ENCODE results near the gene GLRX3.

GLRX3 gene

GRCh38 chr10:130185591-130185990 is 49.4 kb downstream of the GLRX3 start:
- peak overlapping the region; percentile 41 to 44 for H3K27ac Mint-ChIP-seq
- peaks cover 37% of the 10 kb centered on the region for H3K36me3 Mint-ChIP-seq (ENCODE audit: insufficient read depth)
- no peaks in the 10 kb centered on the region for H3K27me3 Mint-ChIP-seq
- no peaks in the 10 kb centered on the region for H3K9me3 Mint-ChIP-seq
- ATAC-seq (replicated peaks): no peak
- H3K4me1 Mint-ChIP-seq (ENCODE audit: low read depth in 2 of 2): peaks cover 0 to 4% of the 10 kb centered on the region in 2 donors
- DNase-seq: no peak
- H3K4me3 Mint-ChIP-seq: no peak overlapping the region

GRCh38 chr10:130188195-130189175 is 52.3 kb downstream of the GLRX3 start:
- no peaks in the 10 kb centered on the region for H3K9me3 Mint-ChIP-seq
- peak overlapping the region in 1 of 2 donors; percentile 18 for H3K27ac Mint-ChIP-seq
- no peak for DNase-seq
- peaks cover 23% of the 10 kb centered on the region for H3K36me3 Mint-ChIP-seq (ENCODE audit: insufficient read depth)
- H3K27me3 Mint-ChIP-seq: peaks cover 0 to 10% of the 10 kb centered on the region in 2 donors
- ATAC-seq (replicated peaks): no peak
- H3K4me1 Mint-ChIP-seq (ENCODE audit: low read depth in 2 of 2): peaks cover 5 to 7% of the 10 kb centered on the region in 2 donors
- peak overlapping the region in 1 of 2 donors; percentile 32 for H3K4me3 Mint-ChIP-seq

DNA sequence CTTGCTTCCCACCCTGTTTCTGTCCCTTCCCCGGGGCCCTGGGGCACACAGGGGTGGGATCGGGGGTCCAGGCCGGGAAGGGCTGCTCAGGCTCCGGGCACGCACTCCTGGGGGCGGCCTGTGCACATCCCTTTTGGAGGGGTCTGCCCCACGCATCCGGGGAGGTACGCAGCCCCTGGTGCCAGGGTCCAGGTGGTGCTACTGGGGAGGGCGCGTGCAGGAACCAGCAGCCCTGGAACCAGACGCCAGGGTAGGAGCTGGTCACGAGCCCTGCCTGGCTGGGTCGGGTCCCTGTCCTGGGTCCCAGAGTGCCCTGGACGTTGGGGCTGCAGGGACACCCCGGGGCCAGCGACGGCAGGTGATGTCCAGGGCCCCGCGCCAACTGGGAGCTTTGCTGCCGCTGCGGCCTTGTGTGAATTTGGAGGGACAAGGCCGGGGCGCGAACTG is 53.4 kb downstream of the GLRX3 start:
- Mint-ChIP-seq H3K27me3 (peaks cover 0 to 10% of the 10 kb centered on the region in 2 donors), H3K9me3 (no peaks in the 10 kb centered on the region), H3K27ac (no peak overlapping the region), H3K4me1 (ENCODE audit: low read depth in 2 of 2) (peaks cover 5 to 7% of the 10 kb centered on the region in 2 donors), H3K36me3 (ENCODE audit: insufficient read depth) (peaks cover 17% of the 10 kb centered on the region), H3K4me3 (peak overlapping the region in 1 of 2 donors; percentile 49)
- ATAC-seq (replicated peaks) (no peak), DNase-seq (no peak)

DNA sequence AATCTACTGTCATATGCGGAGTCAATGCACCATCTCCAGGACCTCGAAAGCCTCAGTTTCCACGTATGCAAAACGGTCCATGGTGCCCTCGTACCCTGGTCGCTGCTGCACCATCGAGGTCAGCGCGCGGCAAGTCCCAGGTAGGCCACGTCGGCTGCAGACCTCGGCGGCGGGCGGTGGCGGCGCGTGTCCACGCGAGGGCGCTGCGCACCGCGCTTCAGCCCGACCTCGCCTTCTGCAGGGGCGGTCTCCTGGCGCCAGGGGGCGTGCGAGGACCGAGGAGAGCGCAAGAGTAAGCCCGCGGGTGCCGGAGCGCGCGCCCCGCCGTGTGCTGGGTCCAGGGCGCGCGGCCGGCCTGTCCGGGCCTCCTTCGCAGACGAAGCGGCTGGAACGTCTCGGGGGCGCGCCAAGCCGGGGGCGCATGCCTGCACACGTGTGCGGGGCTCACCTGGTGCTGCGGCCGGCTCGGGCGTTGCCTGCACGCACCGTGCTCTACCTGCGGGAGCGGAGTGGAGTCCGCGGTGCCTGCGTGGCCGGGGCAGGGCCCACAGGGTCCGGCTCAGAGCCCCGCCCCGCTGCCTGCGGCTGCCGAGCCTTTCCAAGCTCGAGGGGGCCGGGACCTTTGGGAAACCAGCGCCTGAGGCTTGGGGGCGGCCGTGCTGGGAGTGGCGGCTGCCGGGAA is 54.0 kb downstream of the GLRX3 start:
- Mint-ChIP-seq H3K27me3 (peaks cover 0 to 10% of the 10 kb centered on the region in 2 donors), H3K27ac (no peak overlapping the region), H3K4me3 (peak overlapping the region in 1 of 2 donors; percentile 69), H3K9me3 (no peaks in the 10 kb centered on the region), H3K4me1 (ENCODE audit: low read depth in 2 of 2) (peaks cover 5 to 7% of the 10 kb centered on the region in 2 donors), H3K36me3 (ENCODE audit: insufficient read depth) (peaks cover 12% of the 10 kb centered on the region)
- ATAC-seq (replicated peaks) (peak; percentile 98), DNase-seq (peak; percentile 91 to 94 (median 92))

DNA sequence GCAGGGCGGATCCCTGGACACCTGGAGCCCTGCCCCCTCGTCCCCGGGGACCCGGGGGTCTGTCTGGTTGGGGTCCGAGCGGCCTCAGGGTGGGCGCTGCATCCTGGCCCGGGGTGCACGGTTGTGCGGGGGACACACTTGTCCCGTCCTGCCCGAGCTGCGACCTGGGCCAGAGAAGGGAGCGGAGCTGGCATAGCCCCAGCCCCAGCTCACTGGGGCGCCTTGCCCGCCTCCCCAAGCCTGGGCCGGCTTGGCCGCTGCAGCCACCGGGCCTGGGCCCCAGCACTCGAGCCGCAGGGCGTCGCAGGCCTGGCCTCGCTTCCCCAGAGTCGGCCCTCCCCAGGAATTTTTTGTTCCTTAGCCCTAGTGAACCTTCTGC is 54.5 kb downstream of the GLRX3 start:
- Mint-ChIP-seq H3K27ac (no peak overlapping the region), H3K4me1 (ENCODE audit: low read depth in 2 of 2) (peaks cover 5 to 7% of the 10 kb centered on the region in 2 donors), H3K27me3 (peaks cover 0 to 10% of the 10 kb centered on the region in 2 donors), H3K36me3 (ENCODE audit: insufficient read depth) (peaks cover 6% of the 10 kb centered on the region), H3K9me3 (no peaks in the 10 kb centered on the region), H3K4me3 (peak overlapping the region in 1 of 2 donors; percentile 69)
- DNase-seq (no peak), ATAC-seq (replicated peaks) (no peak)

DNA sequence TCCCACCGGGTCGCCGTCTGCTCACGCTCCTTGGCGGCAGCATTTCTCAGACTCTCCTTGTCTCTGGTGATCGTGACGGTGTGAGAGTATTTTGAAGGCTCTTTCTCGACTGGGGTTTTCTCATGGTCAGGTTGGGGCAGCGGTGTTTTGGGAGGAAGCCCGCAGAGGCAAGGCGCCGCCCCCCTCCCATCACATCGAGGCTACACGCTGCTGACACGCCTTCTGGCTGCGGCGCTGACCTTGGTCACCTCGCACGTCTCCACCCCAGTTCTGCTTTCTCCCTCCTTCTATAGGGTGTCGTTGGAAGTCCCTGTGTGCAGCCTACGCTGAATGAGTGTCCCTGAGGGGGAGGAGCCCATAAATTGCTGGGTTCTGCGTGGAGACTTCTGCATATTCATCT is 55.2 kb downstream of the GLRX3 start:
- H3K9me3 Mint-ChIP-seq: no peaks in the 10 kb centered on the region
- DNase-seq (no peak), ATAC-seq (replicated peaks) (no peak)
- no peak overlapping the region for H3K27ac Mint-ChIP-seq
- peaks cover 4% of the 10 kb centered on the region for H3K36me3 Mint-ChIP-seq (ENCODE audit: insufficient read depth)
- peaks cover 0 to 10% of the 10 kb centered on the region in 2 donors for H3K27me3 Mint-ChIP-seq
- H3K4me3 Mint-ChIP-seq: peak overlapping the region; percentile 65 to 69
- peaks cover 5 to 7% of the 10 kb centered on the region in 2 donors for H3K4me1 Mint-ChIP-seq (ENCODE audit: low read depth in 2 of 2)

DNA sequence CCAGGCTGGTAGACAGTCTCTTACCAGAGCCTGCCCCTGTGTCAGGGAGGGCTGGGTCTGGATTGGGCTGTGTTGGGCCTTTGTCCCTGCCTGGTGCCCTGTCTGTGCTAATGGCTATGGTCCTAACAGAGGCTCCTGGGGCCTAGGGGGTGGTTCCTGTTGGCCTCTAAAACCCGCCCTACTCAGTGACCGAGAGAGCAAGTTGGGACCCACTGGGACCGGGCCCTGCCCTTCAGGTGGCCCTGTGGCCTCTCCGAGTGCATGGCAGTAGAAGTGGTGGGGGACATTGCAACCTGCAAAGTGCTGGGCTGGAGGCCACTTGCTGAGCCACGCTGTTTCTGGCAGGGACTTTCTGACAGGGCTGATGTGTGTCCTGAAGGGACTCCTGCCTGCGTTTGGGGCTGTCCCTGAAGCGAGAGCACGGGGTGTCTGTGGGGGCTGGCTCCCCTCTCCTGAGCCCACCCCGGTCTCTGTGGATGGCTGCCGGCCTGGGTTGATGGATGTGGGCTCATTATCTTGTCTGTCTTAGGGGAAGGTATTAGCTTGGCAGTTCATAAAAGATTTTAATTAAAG is 56.2 kb downstream of the GLRX3 start:
- ATAC-seq (replicated peaks) (no peak), DNase-seq (no peak)
- no peak overlapping the region for H3K27ac Mint-ChIP-seq
- H3K4me3 Mint-ChIP-seq: peak overlapping the region in 1 of 2 donors; percentile 69
- no peaks in the 10 kb centered on the region for H3K9me3 Mint-ChIP-seq
- peaks cover 0 to 10% of the 10 kb centered on the region in 2 donors for H3K27me3 Mint-ChIP-seq
- H3K4me1 Mint-ChIP-seq (ENCODE audit: low read depth in 2 of 2): peaks cover 5 to 7% of the 10 kb centered on the region in 2 donors
- H3K36me3 Mint-ChIP-seq (ENCODE audit: insufficient read depth): peaks cover 4% of the 10 kb centered on the region

DNA sequence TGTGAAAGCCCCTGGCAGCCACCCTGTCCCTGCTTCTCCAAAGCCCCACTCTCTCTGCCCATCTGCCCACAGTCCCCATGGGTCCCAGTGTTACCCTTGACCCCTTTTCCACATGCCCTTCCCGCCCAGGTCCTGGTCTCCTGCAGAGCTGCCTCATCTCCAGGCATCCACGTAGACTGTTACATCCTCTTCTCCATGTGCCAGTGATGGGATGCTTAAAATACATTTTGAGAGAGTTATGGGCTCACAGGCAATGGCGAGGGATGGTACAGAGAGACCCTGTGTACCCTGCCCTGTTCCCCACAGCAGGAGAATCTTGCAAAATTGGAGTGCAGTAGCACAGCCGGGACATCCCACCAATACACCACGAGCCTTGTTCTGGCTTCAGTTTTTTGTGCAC is 56.8 kb downstream of the GLRX3 start:
- Mint-ChIP-seq H3K4me3 (no peak overlapping the region), H3K27ac (no peak overlapping the region), H3K4me1 (ENCODE audit: low read depth in 2 of 2) (peaks cover 5 to 7% of the 10 kb centered on the region in 2 donors), H3K9me3 (no peaks in the 10 kb centered on the region), H3K36me3 (ENCODE audit: insufficient read depth) (peaks cover 4% of the 10 kb centered on the region), H3K27me3 (peaks cover 0 to 10% of the 10 kb centered on the region in 2 donors)
- DNase-seq (no peak), ATAC-seq (replicated peaks) (no peak)

DNA sequence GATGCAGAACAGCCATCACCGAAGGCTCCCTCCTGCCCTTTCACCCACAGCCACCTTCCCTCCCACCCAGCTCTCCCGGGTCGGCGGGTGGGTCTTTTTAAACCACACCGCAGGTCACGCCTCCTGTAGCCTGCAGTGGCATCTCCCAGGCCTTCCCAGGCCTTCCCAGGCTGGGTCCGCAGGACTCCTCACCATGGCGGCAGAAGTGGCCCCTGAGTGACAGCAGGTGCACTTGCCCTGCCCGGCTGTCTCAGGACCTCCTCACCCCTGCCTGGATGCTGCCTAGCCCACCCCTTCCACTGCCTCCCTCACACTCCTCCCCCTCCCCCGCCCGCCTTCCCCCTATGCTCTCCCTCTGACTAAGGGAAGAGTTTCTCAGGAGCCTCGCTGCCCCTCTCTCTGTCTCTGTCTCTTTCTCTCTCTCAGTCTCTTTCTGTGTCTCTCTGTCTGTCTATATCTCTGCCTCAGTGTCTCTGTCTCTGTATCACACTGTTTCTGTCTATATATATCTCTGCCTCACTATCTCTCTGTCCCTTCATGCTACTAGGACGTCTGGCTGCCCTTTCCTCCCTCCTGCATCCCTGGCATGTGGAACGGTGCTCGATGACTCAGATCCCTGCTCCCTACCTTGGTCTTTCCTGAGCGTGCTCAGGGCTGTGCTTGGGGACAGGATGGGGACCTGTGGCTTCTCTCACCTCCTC is 57.5 kb downstream of the GLRX3 start:
- no peak for ATAC-seq (replicated peaks)
- no peak for DNase-seq
- Mint-ChIP-seq H3K36me3 (ENCODE audit: insufficient read depth) (peaks cover 4% of the 10 kb centered on the region), H3K27ac (peak overlapping the region in 1 of 2 donors; percentile 17), H3K27me3 (peaks cover 0 to 10% of the 10 kb centered on the region in 2 donors), H3K4me1 (ENCODE audit: low read depth in 2 of 2) (peaks cover 5% of the 10 kb centered on the region in 2 donors), H3K4me3 (no peak overlapping the region), H3K9me3 (no peaks in the 10 kb centered on the region)

DNA sequence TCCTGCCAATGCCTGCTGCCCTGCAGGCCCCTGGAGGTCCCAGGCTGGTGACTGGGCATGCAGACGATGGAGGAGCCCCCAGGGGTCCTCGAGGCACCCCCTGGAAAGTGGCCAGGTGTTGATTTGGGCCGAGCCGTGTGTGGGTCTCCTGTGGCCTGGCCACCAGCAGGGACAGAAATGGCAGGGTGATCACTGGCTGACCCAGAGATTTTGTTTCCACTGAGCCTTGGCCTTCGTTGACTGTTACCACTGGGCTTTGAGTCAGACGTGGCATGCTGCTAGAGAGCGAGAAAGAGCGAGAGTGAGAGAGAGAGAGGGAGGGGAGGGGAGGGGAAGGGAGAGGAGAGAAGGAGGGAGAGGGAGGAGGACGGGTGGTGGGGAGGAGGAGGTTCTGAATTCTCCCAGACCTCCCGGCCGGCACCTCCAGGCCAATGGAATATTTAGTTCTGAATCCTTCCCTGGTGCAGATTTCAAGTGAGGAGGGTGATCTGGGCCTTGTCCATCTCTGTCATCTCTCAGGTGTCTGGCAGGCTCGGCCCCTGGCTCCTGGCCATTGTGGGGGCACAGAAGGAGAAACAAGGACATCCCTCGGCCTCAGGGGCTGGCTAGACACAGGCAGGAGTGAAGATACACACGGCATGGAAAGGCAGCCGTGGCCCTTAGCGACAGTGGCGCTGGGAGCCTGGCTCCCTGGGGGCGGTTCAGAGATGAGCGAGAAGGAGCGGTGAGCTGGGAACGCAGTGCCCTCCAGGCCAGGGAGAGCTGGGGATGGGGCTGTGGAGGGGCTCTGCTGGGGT is 58.2 kb downstream of the GLRX3 start:
- DNase-seq (no peak), ATAC-seq (replicated peaks) (no peak)
- H3K27me3 Mint-ChIP-seq: peaks cover 0 to 10% of the 10 kb centered on the region in 2 donors
- no peak overlapping the region for H3K4me3 Mint-ChIP-seq
- peaks cover 5% of the 10 kb centered on the region in 2 donors for H3K4me1 Mint-ChIP-seq (ENCODE audit: low read depth in 2 of 2)
- peaks cover 4% of the 10 kb centered on the region for H3K36me3 Mint-ChIP-seq (ENCODE audit: insufficient read depth)
- H3K27ac Mint-ChIP-seq: peak overlapping the region in 1 of 2 donors; percentile 17
- no peaks in the 10 kb centered on the region for H3K9me3 Mint-ChIP-seq

DNA sequence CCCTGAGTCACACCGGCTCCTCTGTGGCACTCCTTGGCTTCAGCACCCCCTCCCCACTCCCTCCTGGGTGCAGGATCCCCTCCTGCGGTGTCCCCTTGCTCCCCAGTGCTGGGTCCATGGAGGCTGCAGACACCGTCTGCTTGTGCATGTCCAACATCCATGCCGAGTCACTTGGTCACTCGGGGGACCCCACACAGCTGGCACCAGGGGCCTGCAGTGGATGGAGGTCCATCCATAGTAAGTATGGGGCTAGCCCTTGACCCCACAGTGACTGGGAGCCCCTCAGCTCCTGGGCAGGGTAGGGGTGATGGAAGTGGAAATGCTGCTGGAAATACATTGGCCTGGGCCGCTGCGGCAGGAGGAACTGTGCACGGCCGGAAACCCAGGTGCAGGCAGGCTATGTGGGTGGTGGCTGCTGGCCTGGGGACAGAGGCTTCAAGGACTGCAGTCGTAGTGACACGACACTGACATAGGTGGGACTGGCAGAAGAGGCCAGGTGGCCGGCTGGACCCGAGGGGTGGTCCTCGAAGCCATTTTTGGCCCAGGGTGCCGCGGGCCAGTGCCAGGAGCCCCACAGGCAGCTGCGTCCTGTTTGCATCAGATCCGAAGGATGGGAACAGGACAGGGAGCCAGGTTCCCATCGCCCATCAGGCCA is 58.9 kb downstream of the GLRX3 start:
- H3K27ac Mint-ChIP-seq: no peak overlapping the region
- DNase-seq: no peak
- peaks cover 0 to 10% of the 10 kb centered on the region in 2 donors for H3K27me3 Mint-ChIP-seq
- no peaks in the 10 kb centered on the region for H3K9me3 Mint-ChIP-seq
- peaks cover 4% of the 10 kb centered on the region for H3K36me3 Mint-ChIP-seq (ENCODE audit: insufficient read depth)
- H3K4me1 Mint-ChIP-seq (ENCODE audit: low read depth in 2 of 2): peaks cover 3 to 5% of the 10 kb centered on the region in 2 donors
- no peak overlapping the region for H3K4me3 Mint-ChIP-seq
- no peak for ATAC-seq (replicated peaks)

All from effector memory CD8-positive, alpha-beta T cell (primary cell).